HEK293 (cell line): ENCODE results near the gene DCC.

ENCODE experiments used
- ZNF426 ChIP-seq: fragments of 450-650 bp; formaldehyde crosslinking; IDR thresholded peaks from 2 replicates; pipeline ENCODE4 v1.5.1; 2017; ENCODE audit warnings: missing biosample characterization, missing genetic modification characterization, mild to moderate bottlenecking, inconsistent platforms, moderate library complexity
- ZNF596 ChIP-seq: fragments of 450-650 bp; IDR thresholded peaks from 2 replicates; pipeline ENCODE4 v1.5.0; 2018; ENCODE audit warnings: missing biosample characterization, mild to moderate bottlenecking, missing genetic modification characterization, moderate library complexity
- TF ChIP-seq, protein P1 (sequence below): fragments of 450-650 bp; formaldehyde crosslinking; IDR thresholded peaks from 2 replicates; pipeline ENCODE4 v1.5.1; 2016; ENCODE audit warnings: missing biosample characterization, missing genetic modification characterization, low read depth
- TF ChIP-seq, protein P2 (sequence below): fragments of 450-650 bp; formaldehyde crosslinking; IDR thresholded peaks from 2 replicates; pipeline ENCODE4 v1.5.1; 2016; ENCODE audit warnings: missing biosample characterization, missing genetic modification characterization

DNA sequence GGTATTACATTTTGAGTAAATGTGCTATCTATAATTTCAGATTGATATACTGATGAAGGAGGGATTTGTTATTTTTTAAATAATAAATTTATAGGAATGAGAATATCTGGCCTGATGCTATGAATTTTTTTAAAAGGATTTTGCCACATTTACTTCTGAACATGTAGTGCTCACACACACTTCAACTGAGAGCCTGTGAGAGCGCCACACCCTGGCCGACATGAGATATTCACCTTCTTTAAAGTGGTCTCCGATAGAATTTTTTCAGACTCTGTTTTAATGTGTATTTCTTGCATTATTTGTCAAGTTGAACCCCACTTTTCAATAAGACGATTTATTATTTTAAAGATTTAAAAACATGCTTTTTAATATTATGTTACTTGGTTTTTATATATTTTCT is 813.3 kb downstream of the DCC start:
- TF ChIP-seq, protein P1, sequence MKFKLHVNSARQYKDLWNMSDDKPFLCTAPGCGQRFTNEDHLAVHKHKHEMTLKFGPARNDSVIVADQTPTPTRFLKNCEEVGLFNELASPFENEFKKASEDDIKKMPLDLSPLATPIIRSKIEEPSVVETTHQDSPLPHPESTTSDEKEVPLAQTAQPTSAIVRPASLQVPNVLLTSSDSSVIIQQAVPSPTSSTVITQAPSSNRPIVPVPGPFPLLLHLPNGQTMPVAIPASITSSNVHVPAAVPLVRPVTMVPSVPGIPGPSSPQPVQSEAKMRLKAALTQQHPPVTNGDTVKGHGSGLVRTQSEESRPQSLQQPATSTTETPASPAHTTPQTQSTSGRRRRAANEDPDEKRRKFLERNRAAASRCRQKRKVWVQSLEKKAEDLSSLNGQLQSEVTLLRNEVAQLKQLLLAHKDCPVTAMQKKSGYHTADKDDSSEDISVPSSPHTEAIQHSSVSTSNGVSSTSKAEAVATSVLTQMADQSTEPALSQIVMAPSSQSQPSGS (tag by site-specific recombination): no peak
- no peak for TF ChIP-seq ZNF596 (tag by site-specific recombination)
- TF ChIP-seq ZNF426 (tag by site-specific recombination): no peak
- TF ChIP-seq, protein P2, sequence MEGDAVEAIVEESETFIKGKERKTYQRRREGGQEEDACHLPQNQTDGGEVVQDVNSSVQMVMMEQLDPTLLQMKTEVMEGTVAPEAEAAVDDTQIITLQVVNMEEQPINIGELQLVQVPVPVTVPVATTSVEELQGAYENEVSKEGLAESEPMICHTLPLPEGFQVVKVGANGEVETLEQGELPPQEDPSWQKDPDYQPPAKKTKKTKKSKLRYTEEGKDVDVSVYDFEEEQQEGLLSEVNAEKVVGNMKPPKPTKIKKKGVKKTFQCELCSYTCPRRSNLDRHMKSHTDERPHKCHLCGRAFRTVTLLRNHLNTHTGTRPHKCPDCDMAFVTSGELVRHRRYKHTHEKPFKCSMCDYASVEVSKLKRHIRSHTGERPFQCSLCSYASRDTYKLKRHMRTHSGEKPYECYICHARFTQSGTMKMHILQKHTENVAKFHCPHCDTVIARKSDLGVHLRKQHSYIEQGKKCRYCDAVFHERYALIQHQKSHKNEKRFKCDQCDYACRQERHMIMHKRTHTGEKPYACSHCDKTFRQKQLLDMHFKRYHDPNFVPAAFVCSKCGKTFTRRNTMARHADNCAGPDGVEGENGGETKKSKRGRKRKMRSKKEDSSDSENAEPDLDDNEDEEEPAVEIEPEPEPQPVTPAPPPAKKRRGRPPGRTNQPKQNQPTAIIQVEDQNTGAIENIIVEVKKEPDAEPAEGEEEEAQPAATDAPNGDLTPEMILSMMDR (tag by site-specific recombination): no peak
